ENCODE measurements around the gene EEF2KMT.
"Not testable (repeated sequence)": the region's sequence is repeated elsewhere in the genome, so short reads cannot be mapped to it uniquely, and the experiment has no call there.

Gene EEF2KMT

GRCh38 chr16:5045499-5046115 lies 52.0 kb downstream of the EEF2KMT start:
- H3K4me3 ChIP-seq (ENCODE audit: low read length) = no peak overlapping the region
- DNase-seq (ENCODE audit: low read depth) = no peak
- no peak for TF ChIP-seq CTCF (IDR thresholded peaks at IDR 0.05; ENCODE audit: insufficient read depth, low read depth, low read length, missing control alignments)

- not testable (repeated sequence) for H3K4me3 ChIP-seq (ENCODE audit: low read length); DNase-seq (ENCODE audit: low read depth)
Observed at GRCh38 chr16:5044581-5044980, 53.0 kb downstream of the EEF2KMT start.

GRCh38 chr16:5044011-5044540 lies 53.5 kb downstream of the EEF2KMT start:
- no peak overlapping the region for H3K4me3 ChIP-seq (ENCODE audit: low read length)
- no peak for DNase-seq (ENCODE audit: low read depth)
- TF ChIP-seq CTCF (IDR thresholded peaks at IDR 0.05; ENCODE audit: insufficient read depth, low read depth, low read length, missing control alignments) = no peak

- peak; percentile 62 for DNase-seq (ENCODE audit: low read depth)
- H3K4me3 ChIP-seq (ENCODE audit: low read length) = no peak overlapping the region
- no peak for TF ChIP-seq CTCF (IDR thresholded peaks at IDR 0.05; ENCODE audit: insufficient read depth, low read depth, low read length, missing control alignments)
Observed at GRCh38 chr16:5042574-5043171, 54.9 kb downstream of the EEF2KMT start.

GRCh38 chr16:5041600-5042133 lies 55.9 kb downstream of the EEF2KMT start:
- no peak for TF ChIP-seq CTCF (IDR thresholded peaks at IDR 0.05; ENCODE audit: insufficient read depth, low read depth, low read length, missing control alignments)
- no peak overlapping the region for H3K4me3 ChIP-seq (ENCODE audit: low read length)
- DNase-seq (ENCODE audit: low read depth) = peak; percentile 84

- TF ChIP-seq CTCF (IDR thresholded peaks at IDR 0.05; ENCODE audit: insufficient read depth, low read depth, low read length, missing control alignments) = no peak
- DNase-seq (ENCODE audit: low read depth) = no peak
- H3K4me3 ChIP-seq (ENCODE audit: low read length) = no peak overlapping the region
Observed at GRCh38 chr16:5040451-5040850, 57.1 kb downstream of the EEF2KMT start.

- DNase-seq (ENCODE audit: low read depth) = no peak
- no peak overlapping the region for H3K4me3 ChIP-seq (ENCODE audit: low read length)
- TF ChIP-seq CTCF (IDR thresholded peaks at IDR 0.05; ENCODE audit: insufficient read depth, low read depth, low read length, missing control alignments) = no peak
Observed at GRCh38 chr16:5036228-5037156, 61.1 kb downstream of the EEF2KMT start.
